HG03103 (cell line): Measurements from ENCODE around the gene OR2B3.
"Not testable (repeated sequence)": the region's sequence is repeated elsewhere in the genome, so short reads cannot be mapped to it uniquely, and the experiment has no call there.

Source experiments
- ATAC-seq: cut with Tn5 transposase; IDR thresholded peaks from one replicate; pipeline ENCODE4 v1.9.1; 2021; ENCODE audit warnings: low read depth; ENCODE audit not compliant: unreplicated experiment

OR2B3 gene, protein sequence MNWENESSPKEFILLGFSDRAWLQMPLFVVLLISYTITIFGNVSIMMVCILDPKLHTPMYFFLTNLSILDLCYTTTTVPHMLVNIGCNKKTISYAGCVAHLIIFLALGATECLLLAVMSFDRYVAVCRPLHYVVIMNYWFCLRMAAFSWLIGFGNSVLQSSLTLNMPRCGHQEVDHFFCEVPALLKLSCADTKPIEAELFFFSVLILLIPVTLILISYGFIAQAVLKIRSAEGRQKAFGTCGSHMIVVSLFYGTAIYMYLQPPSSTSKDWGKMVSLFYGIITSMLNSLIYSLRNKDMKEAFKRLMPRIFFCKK

DNA sequence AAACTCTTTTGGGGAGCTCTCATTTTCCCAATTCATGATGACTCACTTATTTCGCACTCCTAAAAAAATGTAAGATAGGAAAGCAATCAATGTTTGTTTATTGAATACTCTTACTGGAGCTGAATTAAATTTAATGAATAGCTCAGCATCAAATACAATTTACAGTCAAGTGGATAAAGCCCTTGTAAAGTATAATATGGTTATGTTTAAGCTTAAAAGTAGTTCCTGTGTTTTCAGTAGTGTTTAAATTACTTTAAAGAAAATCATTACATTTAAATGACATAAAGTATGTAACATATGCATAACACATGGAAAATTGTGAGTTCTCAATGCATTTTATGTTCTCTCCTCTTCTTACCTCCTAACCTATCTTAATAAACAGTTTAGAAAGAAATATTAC, at the start of gene OR2B3:
Gene OR2B3, minus strand, starts transcription at position 101 of the 400 bp plus-strand sequence. Its CDS starts 65 bp downstream, at position 36.
- ATAC-seq = no peak

DNA sequence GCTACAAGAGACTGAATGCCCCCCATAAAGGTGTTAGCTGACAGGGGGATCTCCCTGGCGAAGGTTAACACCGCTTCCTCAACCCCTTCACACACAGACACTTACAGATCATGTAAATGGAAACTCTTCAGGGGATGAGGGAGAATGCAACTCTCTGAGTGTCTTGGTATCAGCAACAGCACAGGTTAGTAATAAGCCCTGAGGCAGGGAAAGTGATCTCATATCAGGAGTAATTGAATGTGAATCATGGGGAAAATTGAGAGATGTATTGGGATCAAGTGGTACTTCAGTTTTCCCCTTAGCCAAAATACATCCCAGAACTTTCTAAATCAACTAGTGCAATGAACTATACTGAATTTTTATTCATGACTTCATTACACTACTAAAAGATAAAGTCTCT, 44.6 kb upstream of the OR2B3 start:
- ATAC-seq = no peak

DNA sequence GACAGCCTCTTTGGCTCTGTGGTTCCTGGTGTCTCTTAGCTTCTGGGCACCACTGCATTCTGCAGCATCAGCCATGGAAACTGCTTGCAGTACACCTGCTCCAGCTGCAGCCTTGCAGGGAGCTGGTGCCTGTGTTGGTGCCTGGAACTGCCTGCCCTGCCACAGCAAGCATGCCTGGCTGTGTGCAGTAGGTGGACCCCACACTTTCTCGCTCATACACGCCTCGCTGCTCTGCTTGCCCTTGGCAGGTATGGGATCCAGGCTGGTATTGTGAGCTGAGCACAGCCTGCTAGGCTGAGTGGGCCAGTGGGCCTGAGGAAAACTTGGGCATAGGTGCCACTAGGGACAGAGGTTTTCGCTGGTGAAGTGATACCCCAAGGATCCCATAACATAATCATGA, 43.5 kb upstream of the OR2B3 start:
- ATAC-seq = no peak

DNA sequence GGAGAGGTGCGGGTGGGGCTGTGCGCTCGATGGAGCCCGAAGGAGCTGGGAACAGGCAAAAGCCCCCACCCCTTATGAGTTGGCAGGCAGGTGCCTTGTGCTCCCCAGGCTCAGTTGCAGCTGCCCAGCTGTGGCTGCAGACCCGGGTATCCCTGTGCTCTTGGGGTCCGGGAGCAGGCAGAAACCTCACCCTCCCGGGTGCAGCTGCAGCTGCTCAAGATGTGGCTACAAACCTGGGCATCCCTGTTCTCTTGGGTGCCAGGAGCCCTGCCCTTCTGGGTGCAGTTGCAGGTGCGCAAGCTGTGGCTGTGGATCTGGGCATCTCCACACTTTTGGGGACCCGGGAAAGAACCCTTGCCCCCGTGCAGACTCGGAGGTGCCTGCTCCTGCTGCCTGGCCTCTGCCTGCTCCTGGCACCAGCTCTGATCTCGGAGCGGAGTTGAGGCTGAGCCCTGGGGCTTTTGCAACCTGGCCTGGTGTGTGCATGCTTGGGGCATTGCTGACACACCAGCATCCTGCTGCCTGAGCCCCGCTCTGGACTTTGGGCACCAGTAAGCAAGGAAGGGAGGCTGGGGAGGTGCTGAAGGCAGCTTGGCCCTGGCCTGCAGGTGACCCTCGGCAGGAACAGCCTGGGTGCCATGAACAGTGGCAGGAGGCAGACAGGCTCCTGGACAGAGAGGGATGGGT, 42.4 kb upstream of the OR2B3 start:
- ATAC-seq = no peak

DNA sequence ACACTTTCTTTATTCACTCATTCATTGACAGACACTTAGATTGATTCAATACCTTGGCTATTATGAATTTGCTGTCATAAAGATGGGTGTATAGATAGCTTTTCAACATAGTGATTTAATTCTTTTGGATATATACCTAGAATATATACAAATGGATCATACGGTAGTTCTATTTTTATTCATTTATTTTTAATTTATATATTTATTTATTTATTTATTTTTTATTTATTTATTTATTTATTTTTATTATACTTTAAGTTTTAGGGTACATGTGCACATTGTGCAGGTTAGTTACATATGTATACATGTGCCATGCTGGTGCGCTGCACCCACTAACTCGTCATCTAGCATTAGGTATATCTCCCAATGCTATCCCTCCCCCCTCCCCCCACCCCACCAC, 27.9 kb upstream of the OR2B3 start:
- not testable (repeated sequence) for ATAC-seq

DNA sequence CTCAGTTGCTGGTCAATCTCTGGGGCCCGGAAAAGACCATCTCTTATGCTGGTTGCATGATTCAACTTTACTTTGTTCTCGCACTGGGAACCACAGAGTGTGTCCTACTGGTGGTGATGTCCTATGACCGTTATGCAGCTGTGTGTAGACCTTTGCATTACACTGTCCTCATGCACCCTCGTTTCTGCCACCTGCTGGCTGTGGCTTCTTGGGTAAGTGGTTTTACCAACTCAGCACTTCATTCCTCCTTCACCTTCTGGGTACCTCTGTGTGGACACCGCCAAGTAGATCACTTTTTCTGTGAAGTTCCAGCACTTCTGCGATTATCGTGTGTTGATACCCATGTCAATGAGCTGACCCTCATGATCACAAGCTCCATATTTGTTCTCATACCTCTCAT, 25.0 kb upstream of the OR2B3 start:
- no peak for ATAC-seq

DNA sequence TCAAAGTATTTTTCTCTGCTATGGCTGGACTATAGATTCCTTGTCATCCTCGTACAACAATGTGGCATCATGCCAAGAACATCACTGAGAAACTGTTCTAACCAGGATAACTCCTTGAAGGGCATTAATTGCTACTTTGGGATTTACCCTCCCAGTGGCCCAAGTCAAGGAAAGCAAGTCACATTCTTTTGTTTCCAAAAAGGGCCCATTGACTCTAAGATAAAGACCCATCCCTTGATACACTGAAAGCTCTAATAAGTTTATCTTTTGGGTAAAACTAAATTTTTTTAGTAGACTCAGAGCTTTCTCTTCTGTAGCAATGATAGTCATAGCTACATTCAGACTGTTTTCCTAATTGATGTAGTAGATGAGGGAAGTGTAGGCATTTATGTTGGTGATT, 20.6 kb upstream of the OR2B3 start, which contains the start of gene OR2J3:
Gene OR2J3, plus strand, starts transcription at position 301 of the 400 bp plus-strand sequence. CDS start 3,833 bp downstream, outside the sequence.
- ATAC-seq = no peak

DNA sequence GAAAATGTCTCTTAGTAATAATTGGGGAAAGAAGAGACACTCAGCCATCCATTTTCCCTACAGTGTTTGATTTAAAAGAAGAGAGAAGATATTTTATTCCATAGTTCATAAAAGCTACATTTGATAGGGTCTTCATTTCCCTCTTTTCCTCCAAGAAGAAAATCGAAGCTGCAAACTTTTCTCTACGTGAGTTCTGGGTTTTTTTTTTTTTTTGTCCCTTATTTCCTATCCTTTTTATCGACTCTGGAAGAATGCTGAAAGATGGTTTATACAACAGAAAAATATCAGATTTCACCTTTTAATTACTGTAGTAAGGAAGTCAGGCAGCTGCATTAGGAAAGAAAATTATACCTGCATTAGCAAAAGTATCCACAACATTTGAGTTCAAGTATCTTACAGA, 12.1 kb upstream of the OR2B3 start, which contains the start of gene OR2J1:
Gene OR2J1, plus strand, starts transcription at position 301 of the 400 bp plus-strand sequence. CDS start 1,453 bp downstream, outside the sequence.
- no peak for ATAC-seq

DNA sequence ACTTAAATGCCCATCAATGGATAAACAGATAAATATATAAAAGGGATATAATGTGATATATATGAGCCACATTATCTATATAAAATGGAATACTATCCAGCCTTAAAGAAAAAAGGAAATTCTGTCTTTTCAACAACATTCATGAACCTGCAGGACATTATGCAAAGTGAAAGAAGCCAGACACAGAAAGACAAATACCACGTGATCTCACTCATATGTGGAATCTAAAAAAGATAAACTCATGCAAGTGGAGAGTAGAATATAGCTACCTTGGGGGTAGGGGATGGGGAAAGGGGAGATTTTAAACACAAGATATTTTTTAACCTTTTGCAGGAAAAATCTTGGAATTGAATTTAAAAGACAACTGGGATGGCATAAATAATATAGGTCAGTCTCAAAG, 10.7 kb upstream of the OR2B3 start:
- ATAC-seq = no peak

DNA sequence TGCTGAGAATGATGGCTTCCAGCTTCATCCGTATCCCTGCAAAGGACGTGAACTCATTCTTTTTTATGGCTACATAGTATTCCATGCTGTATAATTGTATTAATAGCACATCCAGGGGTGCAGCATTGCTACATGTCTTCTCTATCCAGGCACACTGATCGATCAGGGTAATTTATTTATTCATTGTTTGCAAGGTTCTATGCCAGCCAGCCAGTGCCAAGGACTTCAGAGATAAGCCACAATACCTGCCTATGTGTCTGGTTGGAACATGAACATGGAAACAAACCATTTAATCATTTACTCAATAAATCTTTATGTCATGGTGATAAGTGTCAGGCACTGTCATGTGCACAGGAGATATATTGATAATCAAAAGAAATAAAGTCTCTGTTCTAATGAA, 5.8 kb upstream of the OR2B3 start:
- no peak for ATAC-seq

DNA sequence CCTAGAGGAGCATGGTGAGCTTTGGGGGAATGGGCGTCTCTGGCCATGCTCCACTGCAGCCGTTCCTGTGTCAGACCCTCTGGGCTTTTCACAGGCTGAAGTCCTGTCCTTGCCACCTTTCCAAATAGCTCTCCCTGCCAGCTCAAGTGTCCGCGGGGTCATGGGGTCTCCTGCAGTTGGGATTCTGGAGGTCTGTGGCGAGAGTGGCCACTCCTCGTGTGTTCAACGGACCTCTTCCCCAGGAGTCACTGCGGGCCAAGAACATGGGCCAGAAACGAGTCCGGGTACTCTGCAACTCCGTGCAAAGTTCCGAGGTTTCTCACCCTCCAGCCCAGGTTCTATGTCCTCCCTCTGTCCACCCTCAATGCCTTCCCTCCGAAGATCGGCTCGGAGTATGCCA, 4.7 kb downstream of the OR2B3 start:
- ATAC-seq = no peak

DNA sequence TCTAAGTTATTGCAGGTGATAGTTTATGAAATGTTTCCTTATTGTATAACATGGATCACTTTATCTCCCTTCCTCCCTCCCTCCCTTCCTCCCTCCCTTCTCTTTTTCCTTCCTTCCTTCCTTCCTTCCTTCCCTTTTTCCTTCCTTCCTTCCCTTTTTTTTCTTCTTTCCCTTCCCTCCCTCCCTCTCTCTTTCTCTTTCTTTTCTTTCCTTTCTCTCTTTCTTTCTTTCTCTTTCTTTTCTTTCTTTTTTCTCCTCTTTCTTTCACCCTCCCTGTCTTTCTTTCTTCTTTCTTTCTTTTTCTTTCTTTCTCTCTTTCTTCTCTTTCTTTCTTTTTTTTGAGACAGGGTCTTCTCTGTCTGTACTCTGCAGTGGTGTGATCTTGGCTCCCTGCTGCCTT, 5.8 kb downstream of the OR2B3 start:
- ATAC-seq = no peak

DNA sequence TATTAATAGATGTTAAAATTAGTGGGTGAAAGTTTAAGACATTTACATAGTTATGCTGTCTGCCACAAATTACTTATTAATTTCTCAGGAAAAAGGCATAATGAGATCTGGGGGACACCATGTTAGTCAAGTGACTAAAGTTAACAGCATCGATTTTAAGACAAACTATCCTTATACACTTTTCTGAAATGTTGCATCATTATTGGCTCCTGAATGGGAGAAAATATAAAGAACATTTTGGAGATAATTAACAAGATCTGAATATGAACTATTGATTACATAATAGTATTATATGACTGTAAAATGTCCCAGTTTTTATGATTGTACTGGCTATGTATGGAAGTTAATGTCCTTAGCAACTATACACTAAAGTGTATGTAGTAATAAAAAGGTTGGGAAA, 7.9 kb downstream of the OR2B3 start:
- no peak for ATAC-seq

DNA sequence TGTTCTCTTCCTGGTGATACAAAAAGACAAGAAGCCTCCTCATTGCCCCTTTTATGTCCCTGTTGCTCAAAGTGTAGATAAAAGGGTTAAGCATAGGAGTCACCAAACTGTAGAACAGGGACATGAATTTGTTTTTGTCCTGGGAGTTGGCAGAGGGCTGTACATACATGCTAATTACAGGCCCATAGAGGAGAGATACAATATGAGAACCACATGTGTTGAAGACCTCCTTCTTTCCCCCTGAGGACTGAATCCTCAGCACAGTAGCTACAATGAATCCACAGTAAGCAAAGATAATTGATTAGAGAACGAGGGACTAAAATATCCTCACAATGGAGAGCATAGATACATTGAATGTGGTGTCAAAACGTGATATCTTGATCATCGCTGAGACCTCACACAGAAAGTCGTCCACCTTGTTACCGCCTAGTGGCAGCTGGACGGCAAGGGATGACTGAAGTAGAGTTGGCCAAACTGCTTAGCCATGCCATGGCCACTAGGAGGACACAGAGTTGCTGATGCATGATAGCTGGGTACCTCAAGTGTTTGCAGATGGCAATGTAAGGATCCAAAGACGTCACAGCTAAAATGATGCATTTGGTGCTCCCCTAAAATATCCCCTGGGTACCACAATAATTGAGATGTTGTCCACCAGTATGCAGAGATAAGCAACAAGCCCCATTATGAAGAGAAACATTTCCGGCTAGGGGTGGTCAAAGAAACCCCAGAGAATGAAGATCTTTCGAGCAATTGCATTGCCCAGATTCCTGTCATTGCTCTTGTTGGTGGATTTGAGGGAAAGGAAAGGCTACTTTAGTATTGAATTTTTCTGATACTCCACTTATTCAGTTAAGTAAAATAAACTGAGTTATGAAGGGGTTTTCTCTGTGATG, 15.0 kb downstream of the OR2B3 start:
- ATAC-seq = no peak

DNA sequence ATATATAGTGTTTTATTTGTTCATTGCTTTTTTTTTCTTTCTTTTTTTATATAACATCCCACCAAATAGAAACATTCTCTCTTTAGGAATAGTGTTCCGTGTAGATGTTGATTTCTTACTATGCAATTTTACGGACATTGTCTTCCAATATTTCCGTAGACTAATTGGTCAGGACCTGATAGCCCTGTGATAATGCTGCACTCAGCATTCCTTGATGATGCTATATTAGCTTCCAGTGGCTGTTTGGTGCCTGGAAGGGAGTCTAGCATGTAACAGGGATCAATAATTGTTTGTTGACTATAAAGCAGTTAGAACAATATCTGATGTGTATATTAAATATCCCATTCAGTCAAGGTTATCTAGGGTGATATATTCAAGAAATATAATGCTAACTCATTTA, 35.4 kb downstream of the OR2B3 start:
- ATAC-seq = no peak

DNA sequence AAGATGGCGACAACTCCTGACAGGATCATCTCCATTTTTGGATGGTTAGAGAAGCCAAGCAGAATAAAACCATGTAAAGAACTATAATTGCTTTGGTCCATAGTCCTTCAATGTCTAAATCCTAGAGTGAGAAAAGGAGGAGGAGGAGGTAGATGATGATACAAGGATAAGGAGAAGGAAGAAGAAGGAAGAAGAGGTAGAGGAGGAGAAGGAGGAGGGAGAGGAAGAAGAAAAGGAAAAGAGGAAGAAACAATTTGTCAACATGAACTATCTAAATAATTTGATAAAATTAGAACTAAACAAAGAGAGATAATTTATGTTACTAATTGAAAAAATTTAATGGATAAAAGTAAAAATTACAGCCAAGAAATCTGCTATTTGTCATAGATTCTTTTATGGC, 42.0 kb downstream of the OR2B3 start, which contains the start of gene OR2W1:
Gene OR2W1, minus strand, starts transcription at position 101 of the 400 bp plus-strand sequence. Its CDS starts 0 bp downstream, at position 101.
- no peak for ATAC-seq
